ENCODE data around the gene PFN4.

DNA sequence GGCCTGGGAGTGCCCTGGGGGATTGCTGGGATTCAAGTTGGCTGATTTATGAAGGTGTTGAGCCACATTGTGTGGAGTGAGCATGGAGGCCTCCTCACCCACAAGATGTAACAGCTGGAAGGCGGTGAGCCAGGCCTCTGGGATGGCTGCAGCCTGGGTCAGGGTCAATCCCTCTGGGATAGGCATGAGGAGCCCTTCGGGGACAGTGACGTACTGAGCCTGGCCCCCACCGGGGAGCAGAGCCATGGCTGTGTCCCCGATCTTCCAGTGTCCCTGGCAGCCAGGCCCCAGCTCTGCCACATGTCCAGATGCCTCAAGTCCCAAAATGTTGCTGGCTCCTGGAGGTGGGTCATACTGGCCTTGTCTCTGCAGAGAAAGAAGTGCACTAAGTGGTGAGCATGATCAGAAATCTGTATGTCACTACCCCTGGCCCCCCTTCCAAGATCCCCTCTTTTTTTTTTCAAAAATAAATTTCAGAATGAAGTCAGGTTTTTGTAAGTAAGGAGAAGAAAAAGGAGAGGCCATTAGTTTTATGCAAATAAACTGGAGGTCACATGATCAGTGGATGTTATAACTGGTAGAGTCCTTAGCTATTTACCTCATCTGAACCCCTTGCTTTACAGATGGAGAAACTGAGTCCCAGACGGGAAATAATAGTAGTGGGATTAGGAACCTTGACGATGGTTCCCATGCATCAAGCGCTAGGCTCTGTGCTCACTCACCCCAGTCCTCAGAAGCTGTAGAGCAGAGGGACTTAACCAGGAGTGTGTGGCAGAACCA lies 40.2 kb downstream of the PFN4 start:
- TF ChIP-seq POLR2A (IDR thresholded peaks at IDR 0.05; ENCODE audit: extremely low read depth, insufficient read length): no peak
- TF ChIP-seq, protein P1, sequence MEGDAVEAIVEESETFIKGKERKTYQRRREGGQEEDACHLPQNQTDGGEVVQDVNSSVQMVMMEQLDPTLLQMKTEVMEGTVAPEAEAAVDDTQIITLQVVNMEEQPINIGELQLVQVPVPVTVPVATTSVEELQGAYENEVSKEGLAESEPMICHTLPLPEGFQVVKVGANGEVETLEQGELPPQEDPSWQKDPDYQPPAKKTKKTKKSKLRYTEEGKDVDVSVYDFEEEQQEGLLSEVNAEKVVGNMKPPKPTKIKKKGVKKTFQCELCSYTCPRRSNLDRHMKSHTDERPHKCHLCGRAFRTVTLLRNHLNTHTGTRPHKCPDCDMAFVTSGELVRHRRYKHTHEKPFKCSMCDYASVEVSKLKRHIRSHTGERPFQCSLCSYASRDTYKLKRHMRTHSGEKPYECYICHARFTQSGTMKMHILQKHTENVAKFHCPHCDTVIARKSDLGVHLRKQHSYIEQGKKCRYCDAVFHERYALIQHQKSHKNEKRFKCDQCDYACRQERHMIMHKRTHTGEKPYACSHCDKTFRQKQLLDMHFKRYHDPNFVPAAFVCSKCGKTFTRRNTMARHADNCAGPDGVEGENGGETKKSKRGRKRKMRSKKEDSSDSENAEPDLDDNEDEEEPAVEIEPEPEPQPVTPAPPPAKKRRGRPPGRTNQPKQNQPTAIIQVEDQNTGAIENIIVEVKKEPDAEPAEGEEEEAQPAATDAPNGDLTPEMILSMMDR (IDR thresholded peaks at IDR 0.05; ENCODE audit: low read depth, low read length): no peak
